HG03521 (cell line): ENCODE data around the gene DHRS2.
A peak's percentile ranks its signal among the peaks of the same experiment; 100 is the strongest.
"Not testable (repeated sequence)": the region's sequence is repeated elsewhere in the genome, so short reads cannot be mapped to it uniquely, and the experiment has no call there.

Source experiments
- ATAC-seq: cut with Tn5 transposase; IDR thresholded peaks from one replicate; pipeline ENCODE4 v1.9.1; 2021; ENCODE audit warnings: mild to moderate bottlenecking, moderate library complexity; ENCODE audit not compliant: unreplicated experiment

Gene DHRS2

DNA sequence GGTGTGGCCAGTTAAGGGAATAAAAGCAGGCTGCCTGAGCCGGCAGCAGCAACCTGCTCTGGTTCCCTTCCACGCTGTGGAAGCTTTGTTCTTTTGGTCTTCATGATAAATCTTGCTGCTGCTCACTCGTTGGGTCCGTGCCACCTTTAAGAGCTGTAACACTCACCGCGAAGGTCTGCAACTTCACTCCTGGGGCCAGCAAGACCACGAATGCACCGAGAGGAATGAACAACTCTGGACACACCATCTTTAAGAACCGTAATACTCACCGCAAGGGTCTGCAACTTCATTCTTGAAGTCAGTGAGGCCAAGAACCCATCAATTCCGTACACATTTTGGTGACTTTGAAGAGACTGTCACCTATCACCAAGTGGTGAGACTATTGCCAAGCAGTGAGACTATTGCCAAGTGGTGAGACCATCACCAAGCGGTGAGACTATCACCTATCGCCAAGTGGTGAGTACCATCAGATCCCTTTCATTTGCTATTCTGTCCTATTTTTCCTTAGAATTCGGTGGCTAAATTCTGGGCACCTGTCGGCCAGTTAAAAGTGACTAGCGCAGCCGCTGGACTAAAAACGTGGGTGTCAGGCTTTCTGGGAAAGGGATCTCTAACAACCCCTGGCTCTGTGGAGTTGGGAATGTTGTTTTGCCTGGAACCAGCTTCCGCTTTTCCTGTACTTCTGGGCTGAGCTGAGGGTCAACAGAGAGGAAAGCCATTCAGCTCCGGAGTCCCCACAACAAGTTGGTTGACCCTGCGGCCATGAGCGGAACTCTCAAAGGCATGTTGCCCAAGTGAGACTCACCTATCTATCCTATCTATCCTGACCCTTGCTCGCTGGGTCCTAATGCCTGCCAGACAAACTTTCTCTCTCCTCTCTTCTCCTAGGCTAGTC lies at the start of gene DHRS2:
TSS of gene DHRS2 (plus strand) at position 48 of the 895 bp plus-strand sequence. CDS start 2,501 bp downstream, outside the sequence.
- no peak for ATAC-seq

DNA sequence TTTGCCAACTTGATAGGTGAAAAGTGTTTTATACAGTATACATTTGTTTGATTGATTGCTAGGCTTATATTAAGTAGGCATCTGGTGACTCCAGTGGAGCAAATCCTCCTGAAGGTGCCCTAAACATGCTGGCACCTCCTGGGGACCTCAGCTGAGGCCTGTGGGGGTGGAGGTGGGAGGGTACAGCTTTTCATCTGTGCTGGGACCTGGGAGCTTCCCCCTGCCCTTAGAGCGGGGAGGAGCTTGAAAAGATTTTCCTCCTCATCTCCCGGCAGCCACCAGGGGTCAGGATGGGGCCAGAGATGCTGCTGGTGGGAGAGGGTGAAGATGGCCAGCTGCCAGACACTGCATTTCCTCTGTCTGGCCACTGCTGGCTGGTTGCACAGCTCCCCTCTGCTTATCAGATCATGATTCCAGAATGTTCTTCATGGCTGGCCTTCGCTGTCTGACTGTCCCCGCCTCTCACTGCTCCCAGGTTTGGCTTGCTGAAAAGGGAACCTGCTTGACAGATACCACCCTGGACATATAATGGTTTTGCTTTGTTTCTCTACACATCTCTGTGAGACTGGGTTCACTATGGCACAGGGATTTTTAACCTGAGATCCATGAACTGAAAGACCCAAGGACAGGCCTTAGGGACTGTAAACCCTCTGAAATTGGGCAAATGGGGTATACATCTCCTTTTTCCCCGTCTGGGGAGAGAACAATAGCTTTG lies 47.1 kb upstream of the DHRS2 start:
- ATAC-seq, result peak; percentile 97

GRCh38 chr14:23589606-23590005 lies 46.6 kb upstream of the DHRS2 start:
- ATAC-seq, result no peak

GRCh38 chr14:23590198-23590597 lies 46.0 kb upstream of the DHRS2 start:
- no peak for ATAC-seq

DNA sequence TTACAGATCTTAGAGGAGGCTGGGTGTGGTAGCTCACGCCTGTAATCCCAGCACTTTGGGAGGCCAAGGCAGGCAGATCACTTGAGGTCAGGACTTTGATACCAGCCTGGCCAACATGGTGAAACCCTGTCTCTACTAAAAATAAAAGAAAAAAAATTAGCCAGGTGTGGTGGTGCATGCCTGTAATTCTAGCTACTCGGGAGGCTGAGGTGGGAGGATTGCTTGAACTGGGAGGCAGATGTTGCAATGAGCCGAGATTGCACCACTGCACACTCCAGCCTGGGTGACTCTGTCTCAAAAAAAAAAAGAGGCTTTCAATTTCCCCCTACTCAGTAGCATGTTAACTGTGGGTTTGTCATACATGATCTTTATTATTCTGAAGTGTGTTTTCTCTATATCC lies 42.0 kb upstream of the DHRS2 start:
- not testable (repeated sequence) for ATAC-seq

DNA sequence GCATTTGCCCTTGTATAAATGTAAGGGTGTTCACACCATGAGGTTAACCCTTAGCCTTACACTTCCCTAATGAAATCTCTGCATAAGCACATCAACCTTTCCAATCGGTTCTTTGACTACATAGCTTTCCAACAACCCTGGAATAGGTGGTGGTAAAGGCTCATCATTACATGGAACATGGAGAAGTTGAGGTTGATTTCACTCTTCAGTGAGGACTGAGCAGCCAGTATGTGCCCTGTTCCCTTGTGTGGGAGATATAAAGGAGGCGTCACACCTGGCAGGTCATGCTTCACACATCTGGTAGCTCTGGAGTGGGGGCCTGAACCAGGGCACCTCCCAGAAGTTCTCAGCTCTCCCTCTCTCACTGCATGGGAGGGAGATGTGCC lies 35.8 kb upstream of the DHRS2 start:
- ATAC-seq, result no peak

DNA sequence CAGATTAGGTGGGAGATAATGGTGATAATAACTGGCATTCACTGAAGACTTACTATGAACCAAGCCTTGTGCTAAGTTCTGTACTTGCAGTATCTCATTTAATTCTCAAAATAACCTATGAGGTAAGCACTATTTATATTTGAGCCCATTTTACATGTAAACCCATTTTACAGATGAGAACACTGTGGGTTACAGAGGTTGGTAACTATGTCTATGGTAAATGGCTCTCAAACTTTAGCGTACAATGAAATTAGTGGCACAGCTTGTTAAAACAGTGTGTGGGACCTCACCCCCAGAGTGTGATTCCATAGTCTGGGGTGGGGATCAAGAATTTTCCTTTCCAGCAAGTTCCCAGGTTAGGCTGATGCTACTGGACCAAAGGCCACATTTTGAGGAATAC lies 35.4 kb upstream of the DHRS2 start:
- ATAC-seq, result no peak

GRCh38 chr14:23601424-23601823 lies 34.7 kb upstream of the DHRS2 start:
- no peak for ATAC-seq

- ATAC-seq, result no peak
These were observed 34.4 kb upstream of the DHRS2 start for GRCh38 chr14:23601845-23602180.

- no peak for ATAC-seq
These were observed 33.7 kb upstream of the DHRS2 start for GRCh38 chr14:23602181-23603095.

DNA sequence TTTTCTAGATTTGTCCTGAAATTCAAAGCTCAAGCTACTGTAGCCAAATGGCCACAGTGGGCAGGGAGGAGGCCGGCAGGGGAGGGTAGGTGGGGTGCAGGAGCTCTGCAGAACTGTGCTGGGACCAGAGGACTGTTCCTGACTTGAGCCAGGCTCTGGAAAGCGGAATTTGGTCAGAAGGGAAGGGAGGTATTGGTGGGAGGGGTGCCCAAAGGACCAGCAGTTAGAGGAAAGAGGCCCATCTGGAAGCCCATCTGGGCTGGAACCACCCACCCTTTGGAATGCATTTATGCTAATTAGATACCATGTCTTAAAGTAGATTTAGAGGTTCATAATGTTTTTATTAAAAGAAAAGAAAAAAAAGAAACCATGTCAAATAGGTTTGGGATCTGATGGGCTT lies 33.1 kb upstream of the DHRS2 start:
- ATAC-seq, result no peak

DNA sequence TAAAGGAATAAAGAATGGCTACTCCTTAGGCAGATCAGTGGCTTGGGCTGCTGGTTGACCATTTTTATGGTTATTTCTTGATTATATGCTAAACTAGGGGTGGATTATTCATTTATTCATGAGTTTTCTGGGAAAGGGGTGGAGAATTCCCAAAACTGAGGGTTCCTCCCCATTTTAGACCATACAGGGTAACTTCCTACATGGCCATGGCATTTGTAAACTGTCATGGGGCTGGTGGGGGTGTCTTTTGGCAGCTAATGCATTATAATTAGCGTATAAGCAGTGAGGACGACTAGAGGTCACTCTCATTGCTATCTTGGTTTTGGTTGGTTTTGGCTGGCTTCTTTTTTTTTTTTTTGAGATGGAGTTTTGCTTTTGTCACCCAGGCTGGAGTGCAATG lies 32.0 kb upstream of the DHRS2 start:
- ATAC-seq, result no peak

- no peak for ATAC-seq
These were observed 31.4 kb upstream of the DHRS2 start for GRCh38 chr14:23604675-23605170.

GRCh38 chr14:23605931-23606585 lies 30.1 kb upstream of the DHRS2 start:
- peak; percentile 75 for ATAC-seq

DNA sequence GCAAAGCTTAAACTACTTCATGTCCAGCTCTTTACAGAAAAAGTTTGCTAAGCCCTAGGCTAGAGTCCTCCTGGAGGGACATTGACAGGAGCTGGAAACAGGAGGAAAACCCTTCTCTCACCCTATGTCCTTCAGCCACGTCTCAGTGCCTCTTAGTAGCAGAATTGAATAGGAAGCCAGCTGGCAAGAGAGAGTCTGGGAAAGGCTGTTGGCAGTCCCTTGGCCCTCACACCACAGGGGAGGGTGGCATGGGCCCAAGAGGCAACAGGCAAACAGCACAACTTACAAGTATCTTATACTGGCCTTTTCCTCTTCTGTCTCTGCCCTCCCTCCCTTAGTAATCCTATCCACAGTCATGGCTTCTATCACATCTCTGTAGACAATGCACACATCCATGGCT lies 27.7 kb upstream of the DHRS2 start:
- no peak for ATAC-seq

DNA sequence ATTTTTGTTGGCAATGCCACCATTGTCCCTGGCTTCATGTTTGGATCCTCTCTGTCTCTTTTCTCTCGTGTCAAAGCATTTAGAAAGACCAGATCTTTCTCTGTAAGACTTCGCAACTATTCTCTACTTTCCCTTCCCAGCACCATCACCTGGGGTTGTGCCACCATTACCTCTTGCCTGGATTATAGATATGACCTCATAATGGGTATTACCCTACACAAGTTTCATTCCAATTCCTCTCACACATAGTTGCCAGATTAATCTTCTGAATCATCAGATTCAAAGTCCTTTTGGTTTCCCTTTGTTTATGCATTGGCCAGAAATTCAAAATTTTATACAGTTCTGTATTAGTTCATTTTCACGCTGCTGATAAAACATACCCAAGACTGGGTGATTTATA lies 27.2 kb upstream of the DHRS2 start:
- no peak for ATAC-seq

- ATAC-seq, result not testable (repeated sequence)
These were observed 26.6 kb upstream of the DHRS2 start for GRCh38 chr14:23609411-23610089.

DNA sequence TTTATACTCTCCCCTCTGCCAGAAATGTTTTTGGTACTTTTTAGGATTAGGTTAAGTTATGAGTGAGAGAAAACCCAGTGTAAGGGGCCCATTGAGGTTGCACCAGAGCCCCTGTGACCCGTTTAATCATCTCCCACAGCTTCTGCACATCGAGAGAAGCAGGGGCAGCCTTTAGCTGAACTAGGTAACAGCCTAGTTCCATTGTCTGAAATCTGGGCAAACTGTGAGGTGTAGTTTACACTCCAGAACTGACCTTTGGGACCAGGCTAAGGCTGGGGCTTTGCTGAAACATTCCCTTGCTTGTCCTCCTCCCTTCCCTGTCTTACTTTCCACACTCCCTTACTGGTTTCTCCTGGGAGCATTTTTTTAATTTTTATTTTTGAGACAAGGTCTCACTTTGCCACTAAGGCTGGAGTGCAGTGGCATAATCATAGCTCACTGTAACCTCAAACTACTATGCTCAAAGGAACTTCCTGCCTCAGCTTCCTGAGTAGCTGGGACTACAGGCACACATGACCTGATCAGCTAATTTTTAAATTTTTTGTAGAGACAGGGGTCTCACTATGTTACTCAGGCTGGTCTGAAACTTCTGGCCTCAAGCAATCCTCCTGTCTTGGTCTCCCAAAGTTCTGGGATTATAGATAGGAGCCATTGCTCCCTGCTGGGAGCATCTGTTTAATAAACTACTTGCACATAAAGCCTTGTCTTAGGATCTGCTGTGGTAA lies 25.9 kb upstream of the DHRS2 start:
- ATAC-seq, result no peak

GRCh38 chr14:23610815-23611289 lies 25.3 kb upstream of the DHRS2 start:
- no peak for ATAC-seq
